C4-2B (cell line): ENCODE measurements around the gene NNT.

Experiments
- ZFX ChIP-seq: fragments of 450-650 bp; IDR thresholded peaks from 2 replicates; pipeline ENCODE4 v1.6.1; 2017
- TF ChIP-seq, protein P1 (sequence below): fragments of 450-650 bp; conservative IDR thresholded peaks from 2 replicates; pipeline ENCODE4 v1.5.1; 2017; ENCODE audit warnings: mild to moderate bottlenecking

GRCh38 chr5:43570450-43571158 is 32.4 kb upstream of the NNT start:
- TF ChIP-seq, protein P1, sequence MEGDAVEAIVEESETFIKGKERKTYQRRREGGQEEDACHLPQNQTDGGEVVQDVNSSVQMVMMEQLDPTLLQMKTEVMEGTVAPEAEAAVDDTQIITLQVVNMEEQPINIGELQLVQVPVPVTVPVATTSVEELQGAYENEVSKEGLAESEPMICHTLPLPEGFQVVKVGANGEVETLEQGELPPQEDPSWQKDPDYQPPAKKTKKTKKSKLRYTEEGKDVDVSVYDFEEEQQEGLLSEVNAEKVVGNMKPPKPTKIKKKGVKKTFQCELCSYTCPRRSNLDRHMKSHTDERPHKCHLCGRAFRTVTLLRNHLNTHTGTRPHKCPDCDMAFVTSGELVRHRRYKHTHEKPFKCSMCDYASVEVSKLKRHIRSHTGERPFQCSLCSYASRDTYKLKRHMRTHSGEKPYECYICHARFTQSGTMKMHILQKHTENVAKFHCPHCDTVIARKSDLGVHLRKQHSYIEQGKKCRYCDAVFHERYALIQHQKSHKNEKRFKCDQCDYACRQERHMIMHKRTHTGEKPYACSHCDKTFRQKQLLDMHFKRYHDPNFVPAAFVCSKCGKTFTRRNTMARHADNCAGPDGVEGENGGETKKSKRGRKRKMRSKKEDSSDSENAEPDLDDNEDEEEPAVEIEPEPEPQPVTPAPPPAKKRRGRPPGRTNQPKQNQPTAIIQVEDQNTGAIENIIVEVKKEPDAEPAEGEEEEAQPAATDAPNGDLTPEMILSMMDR = no peak
- no peak for TF ChIP-seq ZFX
